Transverse colon (tissue), 4 donors: ENCODE data around the gene MTSS2. TPM values are rescaled to one million over a fixed set of nuclear protein-coding genes. Genes with fewer than 3 reads are reported as not detected.

Experiments
- DNase-seq: peaks from one replicate; pipeline ENCODE4 v3.0.0-alpha.2; 2019
- H3K27ac ChIP-seq, 4 donors: fragments of 200-600 bp; sonication (generic); 2 replicates each; pipeline ENCODE4 v1.5.1; 2016 to 2018; ENCODE audit warnings: inconsistent platforms in 4 of 4
- H3K27me3 ChIP-seq: fragments of 200-600 bp; sonication (generic); 2 replicates; pipeline ENCODE4 v1.5.1; 2017; ENCODE audit warnings: inconsistent platforms
- H3K36me3 ChIP-seq, 4 donors: fragments of 200-600 bp; sonication (generic); 2 replicates each; pipeline ENCODE4 v1.5.1; 2017 to 2019; ENCODE audit warnings: inconsistent platforms in 4 of 4
- H3K4me1 ChIP-seq, 4 donors: fragments of 200-600 bp; sonication (generic); 2 replicates each; pipeline ENCODE4 v1.5.1; 2017 to 2020; ENCODE audit warnings: inconsistent platforms in 4 of 4
- H3K4me3 ChIP-seq, 4 donors: fragments of 200-600 bp; sonication (generic); 1 replicate in 1 of 4; 2 replicates in 3 of 4; pipeline versions ENCODE4 v1.5.1 to v1.6.1; 2017 to 2019; ENCODE audit warnings: inconsistent platforms in 4 of 4
- H3K9me3 ChIP-seq, 2 donors: fragments of 200-600 bp; sonication (generic); 2 replicates each; pipeline ENCODE4 v1.5.1; 2017 to 2019; ENCODE audit warnings: inconsistent platforms in 2 of 2
- EP300 ChIP-seq: sonication (generic); formaldehyde crosslinking; IDR thresholded peaks from one replicate; pipeline ENCODE4 v1.6.1; 2017; ENCODE audit warnings: antibody characterized with exemption, low read depth
- POLR2A ChIP-seq: fragments of 450-650 bp; IDR thresholded peaks from one replicate; pipeline ENCODE4 v1.6.1; 2016; ENCODE audit warnings: antibody characterized with exemption, mild to moderate bottlenecking, moderate library complexity
- POLR2AphosphoS5 ChIP-seq, 3 donors: sonication (generic); formaldehyde crosslinking; IDR thresholded peaks; one replicate each; pipeline ENCODE4 v1.6.1; 2016; ENCODE audit warnings: antibody characterized with exemption in 3 of 3
- WGBS, 2 donors: methylation state at CpG; one replicate each; pipeline ENCODE4 v1.1.5; 2018; ENCODE audit warnings: low coverage in 1 of 2; 5-methylcytosine and 5-hydroxymethylcytosine counted together
- in situ Hi-C, 4 donors: fragments of 200-750 bp; cut with MboI; loops; one replicate each; pipeline versions ENCODE4 v1.15.0 to v1.15.1; 2017; ENCODE audit warnings: low sequenced_read_pairs in 3 of 4, low pct_ligation_motif_present in 1 of 4, low pct_unique_long_range_greater_than_20kb in 1 of 4
- intact Hi-C: fragments of 100-400 bp; cut with DNase I; formaldehyde crosslinking; loops from one replicate; pipeline ENCODE4 v1.15.1; 2023; ENCODE audit warnings: low total_unique reads
- total RNA-seq, 4 donors: library from RNA; depleted of rRNA; stranded (reverse); fragments of >200 nt; gene quantifications; one replicate each; pipeline ENCODE4 v1.1.0, GENCODE V29; 2016
- TF ChIP-seq, protein P1 (sequence below), 5 experiments: fragments of 200-600 bp in 3 of 5; fragments of 450-650 bp in 2 of 5; sonication (generic) in 3 of 5; IDR thresholded peaks; 1 replicate in 2 of 5; 2 replicates in 3 of 5; pipeline ENCODE4 v1.5.1; 2016 to 2017; ENCODE audit warnings: antibody characterized with exemption in 5 of 5, inconsistent platforms in 3 of 5, mild to moderate bottlenecking in 2 of 5, moderate library complexity in 1 of 5

The MTSS2 gene
- total RNA-seq, 4 donors from 2014 or later: 13.9 to 149 (median 33.8) TPM

DNA sequence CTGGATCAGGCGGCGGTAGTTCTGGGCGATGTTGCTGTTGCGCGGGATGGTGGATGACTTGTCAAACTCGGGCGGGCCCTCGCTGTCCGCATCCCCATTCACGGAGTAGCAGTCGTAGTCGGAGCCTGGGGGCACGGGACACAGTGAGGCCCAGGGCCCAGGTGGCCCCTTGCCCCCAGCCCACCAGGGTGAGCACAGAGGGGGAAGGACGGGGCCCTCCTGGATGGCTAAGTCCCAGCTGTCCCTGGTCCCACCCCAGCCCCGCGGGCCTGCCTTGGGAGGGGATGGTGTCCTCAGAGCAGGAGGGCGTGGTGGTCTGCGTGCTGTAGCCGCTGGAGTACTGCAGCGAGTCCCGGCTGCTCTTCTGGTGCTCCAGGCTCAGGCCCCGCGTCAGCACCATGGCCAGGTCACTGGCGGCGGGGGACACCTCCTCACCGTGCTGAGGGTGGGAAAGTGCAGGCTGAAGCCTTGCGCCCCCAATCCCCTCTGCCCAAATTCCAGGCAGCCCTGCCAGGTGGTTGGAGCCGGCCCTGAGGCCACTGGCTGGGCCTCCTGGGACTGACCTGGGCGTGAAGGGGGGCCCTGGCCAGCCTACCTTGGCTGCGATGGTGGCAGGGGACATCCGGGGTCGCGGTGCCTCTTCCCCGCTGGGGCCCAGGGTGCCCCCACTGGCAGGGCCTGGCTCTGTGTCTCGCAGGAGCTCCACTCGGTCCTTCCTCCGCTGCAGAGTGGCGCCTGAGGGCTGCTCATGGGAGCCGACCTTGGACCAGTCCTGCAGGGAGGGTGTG, 21.3 kb downstream of the MTSS2 start:
- Histone ChIP-seq H3K9me3 (no peaks in the 10 kb centered on the region), H3K36me3 (peaks cover 0 to 26% (median 12%) of the 10 kb centered on the region in 4 donors), H3K27ac (no peak overlapping the region), H3K27me3 (no peaks in the 10 kb centered on the region), H3K4me3 (no peak overlapping the region), H3K4me1 (peaks cover 0 to 14% (median 9%) of the 10 kb centered on the region in 4 donors)
- intact Hi-C loops: no loop called here
- DNase-seq: no peak
- no peak for TF ChIP-seq POLR2AphosphoS5 (IDR thresholded peaks at IDR 0.05)
- no peak for TF ChIP-seq EP300
- TF ChIP-seq POLR2A: no peak
- TF ChIP-seq, protein P1, sequence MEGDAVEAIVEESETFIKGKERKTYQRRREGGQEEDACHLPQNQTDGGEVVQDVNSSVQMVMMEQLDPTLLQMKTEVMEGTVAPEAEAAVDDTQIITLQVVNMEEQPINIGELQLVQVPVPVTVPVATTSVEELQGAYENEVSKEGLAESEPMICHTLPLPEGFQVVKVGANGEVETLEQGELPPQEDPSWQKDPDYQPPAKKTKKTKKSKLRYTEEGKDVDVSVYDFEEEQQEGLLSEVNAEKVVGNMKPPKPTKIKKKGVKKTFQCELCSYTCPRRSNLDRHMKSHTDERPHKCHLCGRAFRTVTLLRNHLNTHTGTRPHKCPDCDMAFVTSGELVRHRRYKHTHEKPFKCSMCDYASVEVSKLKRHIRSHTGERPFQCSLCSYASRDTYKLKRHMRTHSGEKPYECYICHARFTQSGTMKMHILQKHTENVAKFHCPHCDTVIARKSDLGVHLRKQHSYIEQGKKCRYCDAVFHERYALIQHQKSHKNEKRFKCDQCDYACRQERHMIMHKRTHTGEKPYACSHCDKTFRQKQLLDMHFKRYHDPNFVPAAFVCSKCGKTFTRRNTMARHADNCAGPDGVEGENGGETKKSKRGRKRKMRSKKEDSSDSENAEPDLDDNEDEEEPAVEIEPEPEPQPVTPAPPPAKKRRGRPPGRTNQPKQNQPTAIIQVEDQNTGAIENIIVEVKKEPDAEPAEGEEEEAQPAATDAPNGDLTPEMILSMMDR (IDR thresholded peaks at IDR 0.05): no peak
- WGBS, 2 donors: 90% methylated on average over 35 of the region's 39 CpGs; no CpG with 5 or more reads in 1 of the 2 donors
- in situ Hi-C loops: loop anchor here in 2 of 4 donors (25.0 kb wide), 1 partner anchor 302 kb away; no protein-coding TSS in a partner anchor

DNA sequence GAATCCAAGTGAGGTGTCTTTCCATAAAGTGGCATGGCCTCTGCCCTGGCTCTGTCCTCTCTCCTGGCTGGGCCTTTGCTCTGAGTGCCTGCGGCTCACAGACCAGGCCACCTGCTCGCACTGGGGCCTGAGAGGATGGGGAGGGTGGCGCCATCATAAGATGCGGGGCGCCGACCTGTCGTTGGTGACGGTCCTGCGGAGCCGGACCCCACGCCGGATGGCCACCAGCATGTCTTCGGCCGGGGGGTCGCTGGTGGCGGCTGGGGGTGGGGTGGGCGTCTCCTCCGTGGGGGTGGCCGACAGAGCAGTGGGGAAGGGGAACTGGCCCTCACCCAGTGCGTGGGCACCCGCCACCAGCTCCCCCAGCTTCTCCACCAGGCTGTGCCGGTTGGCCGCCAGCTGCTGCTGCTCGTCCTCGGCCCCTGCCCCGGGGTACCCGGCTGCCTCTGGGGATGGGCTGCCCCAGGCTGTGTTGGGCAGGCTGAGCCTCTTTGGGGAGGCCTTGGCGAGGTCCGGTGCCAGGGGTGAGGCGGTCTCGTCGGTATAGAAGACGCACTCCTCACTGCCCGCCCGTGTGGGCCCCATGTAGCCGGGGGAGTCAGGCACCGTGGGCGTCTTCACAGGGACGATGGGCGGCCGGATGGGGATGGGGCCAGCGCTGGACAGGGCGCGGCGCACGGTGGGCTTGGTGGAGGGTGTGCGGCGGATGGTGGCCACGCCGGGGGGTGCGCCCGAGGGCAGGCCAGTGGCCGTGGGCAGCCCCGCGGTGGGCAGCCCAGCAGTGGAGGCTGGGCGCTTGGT, 22.1 kb downstream of the MTSS2 start:
- peaks cover 0 to 14% (median 9%) of the 10 kb centered on the region in 4 donors for H3K4me1 ChIP-seq
- DNase-seq: no peak
- H3K27ac ChIP-seq: peak overlapping the region; percentile 27 to 66 (median 40)
- H3K27me3 ChIP-seq: no peaks in the 10 kb centered on the region
- intact Hi-C loops: no loop called here
- H3K9me3 ChIP-seq: no peaks in the 10 kb centered on the region
- no peak overlapping the region for H3K4me3 ChIP-seq
- TF ChIP-seq, protein P1 (IDR thresholded peaks at IDR 0.05): no peak
- no peak for TF ChIP-seq EP300
- in situ Hi-C loops: loop anchor here in 2 of 4 donors (25.0 kb wide), 1 partner anchor 301 kb away; no protein-coding TSS in a partner anchor
- WGBS, 2 donors: 93% methylated on average over 49 of the region's 56 CpGs; no CpG with 5 or more reads in 1 of the 2 donors
- H3K36me3 ChIP-seq: peaks cover 0 to 23% (median 8%) of the 10 kb centered on the region in 4 donors

DNA sequence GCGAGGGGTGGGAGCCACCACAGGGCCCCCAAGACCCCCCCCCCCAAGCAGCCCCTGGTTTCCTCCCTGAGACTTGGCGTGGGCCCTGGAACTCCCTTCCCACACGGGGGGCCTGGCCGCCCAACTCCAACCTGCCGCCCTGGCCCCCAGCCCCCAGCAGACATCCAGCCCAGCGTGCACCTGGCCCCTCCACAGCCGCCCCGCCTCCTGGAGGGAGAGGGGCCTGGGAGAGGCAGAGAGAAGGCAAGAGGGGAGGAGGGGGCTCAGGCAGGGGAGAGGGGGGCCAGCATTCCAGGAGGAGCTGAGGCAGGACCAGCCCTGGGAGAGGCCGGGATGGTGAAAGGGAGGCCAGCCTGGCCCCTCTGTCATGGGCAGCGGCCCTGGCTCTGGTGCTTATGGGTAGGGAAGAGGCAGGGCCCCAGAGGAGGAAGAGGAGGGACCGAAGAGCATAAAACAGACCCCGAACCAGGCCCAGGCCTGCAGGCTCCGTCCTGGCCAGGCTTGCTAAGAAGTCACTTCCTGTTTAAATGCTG, 22.8 kb downstream of the MTSS2 start:
- Histone ChIP-seq H3K9me3 (no peaks in the 10 kb centered on the region), H3K27ac (peak overlapping the region; percentile 27 to 66 (median 40)), H3K27me3 (no peaks in the 10 kb centered on the region), H3K4me1 (peaks cover 0 to 14% (median 9%) of the 10 kb centered on the region in 4 donors), H3K36me3 (peaks cover 0 to 20% (median 5%) of the 10 kb centered on the region in 4 donors), H3K4me3 (no peak overlapping the region)
- in situ Hi-C loops (loop anchor here in 2 of 4 donors (25.0 kb wide), 1 partner anchor 301 kb away; no protein-coding TSS in a partner anchor), intact Hi-C loops (no loop called here)
- WGBS, 2 donors: 75% methylated on average over 9 of the region's 13 CpGs; no CpG with 5 or more reads in 1 of the 2 donors
- no peak for TF ChIP-seq POLR2A
- no peak for TF ChIP-seq POLR2AphosphoS5 (IDR thresholded peaks at IDR 0.05)
- TF ChIP-seq EP300: no peak
- TF ChIP-seq, protein P1 (IDR thresholded peaks at IDR 0.05): no peak
- no peak for DNase-seq
